HL-60 (cell line): ENCODE results near the gene ATP5F1A.
"Not testable (repeated sequence)": the region's sequence is repeated elsewhere in the genome, so short reads cannot be mapped to it uniquely, and the experiment has no call there.

ENCODE experiments used
- DNase-seq, 2 experiments: peaks; one replicate each; pipeline ENCODE4 v3.0.0-alpha.2; 2010 to 2020; ENCODE audit warnings: low read depth in 1 of 2, low spot score in 1 of 2
- H3K27ac ChIP-seq: fragments of 250-450 bp; sonication (Bioruptor Pico); replicated peaks from 2 replicates; pipeline ENCODE4 v1.5.1; 2020; ENCODE audit warnings: mild to moderate bottlenecking, moderate library complexity
- H3K27me3 ChIP-seq: fragments of 250-450 bp; sonication (Bioruptor Pico); 2 replicates; pipeline ENCODE4 v1.5.1; 2021; ENCODE audit warnings: mild to moderate bottlenecking, moderate library complexity; ENCODE audit not compliant: insufficient read depth, poor library complexity, severe bottlenecking
- H3K4me3 ChIP-seq: replicated peaks from 2 replicates; pipeline ENCODE4 v1.5.1; 2011; ENCODE audit warnings: mild to moderate bottlenecking, control low read depth, low read length; ENCODE audit not compliant: insufficient read depth
- GABPA ChIP-seq: IDR thresholded peaks from 2 replicates; pipeline ENCODE4 v1.6.1; 2012; ENCODE audit warnings: low read depth
- POLR2AphosphoS5 ChIP-seq: IDR thresholded peaks from 2 replicates; pipeline ENCODE4 v1.6.1; 2012; ENCODE audit warnings: low read depth
- SPI1 ChIP-seq: IDR thresholded peaks from 2 replicates; pipeline ENCODE4 v1.6.1; 2012; ENCODE audit warnings: low read depth, mild to moderate bottlenecking, borderline replicate concordance
- TF ChIP-seq, protein P1 (sequence below): IDR thresholded peaks from 2 replicates; pipeline ENCODE4 v1.6.1; 2012; ENCODE audit warnings: low read depth; ENCODE audit not compliant: insufficient replicate concordance
- TF ChIP-seq, protein P2 (sequence below): IDR thresholded peaks from one replicate; pipeline ENCODE4 v1.5.1; 2011; ENCODE audit warnings: low read length, control low read depth, inconsistent platforms; ENCODE audit not compliant: insufficient read depth

The ATP5F1A gene

DNA sequence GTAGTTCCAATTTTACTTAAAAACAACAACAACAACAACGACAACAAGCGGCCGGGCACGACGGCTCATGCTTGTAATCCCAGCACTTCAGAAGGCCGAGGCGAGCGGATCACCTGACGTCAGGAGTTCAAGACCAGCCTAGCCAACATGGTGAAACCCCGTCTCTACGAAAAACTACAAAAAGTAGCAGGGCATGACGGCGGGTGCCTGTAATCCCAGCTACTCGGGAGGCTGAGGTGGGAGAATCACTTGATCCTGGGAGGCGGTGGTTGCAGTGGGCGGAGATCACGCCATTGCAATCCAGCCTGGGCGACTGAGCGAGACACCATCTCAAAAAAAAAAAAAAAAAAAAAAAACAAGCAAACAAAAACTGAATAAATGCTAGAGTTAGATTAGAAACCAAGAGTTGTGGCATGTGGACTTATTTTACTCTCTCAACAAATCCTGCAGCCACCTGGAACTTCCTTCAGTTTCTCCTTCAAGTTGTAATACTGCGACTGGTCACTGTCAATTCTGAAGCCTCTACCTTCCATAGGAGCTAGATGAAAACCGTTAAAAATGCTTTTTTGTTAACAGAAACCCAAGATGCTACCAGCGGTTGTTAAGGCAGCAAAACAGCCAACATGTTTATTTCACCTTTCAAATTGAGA lies 1.3 kb downstream of the ATP5F1A start:
- Histone ChIP-seq H3K4me3 (peak overlapping the region; percentile 83), H3K27ac (peak overlapping the region; percentile 95)
- DNase-seq, result peak in 1 of 2 experiments; percentile 25

DNA sequence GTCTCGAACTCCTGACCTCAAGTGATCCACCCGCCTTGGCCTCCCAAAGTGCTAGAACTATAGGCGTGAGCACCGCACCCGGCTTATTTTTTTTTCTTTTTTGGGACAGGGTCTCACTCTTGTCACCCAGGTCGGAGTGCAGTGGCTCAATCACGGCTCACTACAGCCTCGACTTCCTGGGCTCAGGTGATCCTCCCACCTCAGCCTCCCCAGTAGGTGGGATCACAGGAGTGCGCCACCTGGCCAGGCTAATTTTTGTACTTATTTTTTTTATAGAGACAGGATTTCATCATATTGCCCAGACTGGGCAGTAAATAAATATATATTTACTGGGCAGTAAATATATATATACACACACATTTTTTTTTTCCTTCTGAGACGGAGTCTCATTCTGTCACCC lies 2.6 kb downstream of the ATP5F1A start:
- TF ChIP-seq, protein P1, sequence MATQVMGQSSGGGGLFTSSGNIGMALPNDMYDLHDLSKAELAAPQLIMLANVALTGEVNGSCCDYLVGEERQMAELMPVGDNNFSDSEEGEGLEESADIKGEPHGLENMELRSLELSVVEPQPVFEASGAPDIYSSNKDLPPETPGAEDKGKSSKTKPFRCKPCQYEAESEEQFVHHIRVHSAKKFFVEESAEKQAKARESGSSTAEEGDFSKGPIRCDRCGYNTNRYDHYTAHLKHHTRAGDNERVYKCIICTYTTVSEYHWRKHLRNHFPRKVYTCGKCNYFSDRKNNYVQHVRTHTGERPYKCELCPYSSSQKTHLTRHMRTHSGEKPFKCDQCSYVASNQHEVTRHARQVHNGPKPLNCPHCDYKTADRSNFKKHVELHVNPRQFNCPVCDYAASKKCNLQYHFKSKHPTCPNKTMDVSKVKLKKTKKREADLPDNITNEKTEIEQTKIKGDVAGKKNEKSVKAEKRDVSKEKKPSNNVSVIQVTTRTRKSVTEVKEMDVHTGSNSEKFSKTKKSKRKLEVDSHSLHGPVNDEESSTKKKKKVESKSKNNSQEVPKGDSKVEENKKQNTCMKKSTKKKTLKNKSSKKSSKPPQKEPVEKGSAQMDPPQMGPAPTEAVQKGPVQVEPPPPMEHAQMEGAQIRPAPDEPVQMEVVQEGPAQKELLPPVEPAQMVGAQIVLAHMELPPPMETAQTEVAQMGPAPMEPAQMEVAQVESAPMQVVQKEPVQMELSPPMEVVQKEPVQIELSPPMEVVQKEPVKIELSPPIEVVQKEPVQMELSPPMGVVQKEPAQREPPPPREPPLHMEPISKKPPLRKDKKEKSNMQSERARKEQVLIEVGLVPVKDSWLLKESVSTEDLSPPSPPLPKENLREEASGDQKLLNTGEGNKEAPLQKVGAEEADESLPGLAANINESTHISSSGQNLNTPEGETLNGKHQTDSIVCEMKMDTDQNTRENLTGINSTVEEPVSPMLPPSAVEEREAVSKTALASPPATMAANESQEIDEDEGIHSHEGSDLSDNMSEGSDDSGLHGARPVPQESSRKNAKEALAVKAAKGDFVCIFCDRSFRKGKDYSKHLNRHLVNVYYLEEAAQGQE, result no peak
- TF ChIP-seq POLR2AphosphoS5 (no peak), SPI1 (no peak), GABPA (no peak)
- TF ChIP-seq, protein P2, sequence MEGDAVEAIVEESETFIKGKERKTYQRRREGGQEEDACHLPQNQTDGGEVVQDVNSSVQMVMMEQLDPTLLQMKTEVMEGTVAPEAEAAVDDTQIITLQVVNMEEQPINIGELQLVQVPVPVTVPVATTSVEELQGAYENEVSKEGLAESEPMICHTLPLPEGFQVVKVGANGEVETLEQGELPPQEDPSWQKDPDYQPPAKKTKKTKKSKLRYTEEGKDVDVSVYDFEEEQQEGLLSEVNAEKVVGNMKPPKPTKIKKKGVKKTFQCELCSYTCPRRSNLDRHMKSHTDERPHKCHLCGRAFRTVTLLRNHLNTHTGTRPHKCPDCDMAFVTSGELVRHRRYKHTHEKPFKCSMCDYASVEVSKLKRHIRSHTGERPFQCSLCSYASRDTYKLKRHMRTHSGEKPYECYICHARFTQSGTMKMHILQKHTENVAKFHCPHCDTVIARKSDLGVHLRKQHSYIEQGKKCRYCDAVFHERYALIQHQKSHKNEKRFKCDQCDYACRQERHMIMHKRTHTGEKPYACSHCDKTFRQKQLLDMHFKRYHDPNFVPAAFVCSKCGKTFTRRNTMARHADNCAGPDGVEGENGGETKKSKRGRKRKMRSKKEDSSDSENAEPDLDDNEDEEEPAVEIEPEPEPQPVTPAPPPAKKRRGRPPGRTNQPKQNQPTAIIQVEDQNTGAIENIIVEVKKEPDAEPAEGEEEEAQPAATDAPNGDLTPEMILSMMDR, result no peak
- DNase-seq, result no peak
- no peaks in the 10 kb centered on the region for H3K27me3 ChIP-seq
- H3K4me3 ChIP-seq, result peak overlapping the region; percentile 83
- H3K27ac ChIP-seq, result peak overlapping the region; percentile 95

More for the DNA sequence above, 1.3 kb downstream of the ATP5F1A start:
- no peak for TF ChIP-seq GABPA
- TF ChIP-seq, protein P2, result no peak
- no peak for TF ChIP-seq SPI1
- TF ChIP-seq POLR2AphosphoS5, result no peak
- TF ChIP-seq, protein P1, result no peak
- H3K27me3 ChIP-seq, result no peaks in the 10 kb centered on the region

DNA sequence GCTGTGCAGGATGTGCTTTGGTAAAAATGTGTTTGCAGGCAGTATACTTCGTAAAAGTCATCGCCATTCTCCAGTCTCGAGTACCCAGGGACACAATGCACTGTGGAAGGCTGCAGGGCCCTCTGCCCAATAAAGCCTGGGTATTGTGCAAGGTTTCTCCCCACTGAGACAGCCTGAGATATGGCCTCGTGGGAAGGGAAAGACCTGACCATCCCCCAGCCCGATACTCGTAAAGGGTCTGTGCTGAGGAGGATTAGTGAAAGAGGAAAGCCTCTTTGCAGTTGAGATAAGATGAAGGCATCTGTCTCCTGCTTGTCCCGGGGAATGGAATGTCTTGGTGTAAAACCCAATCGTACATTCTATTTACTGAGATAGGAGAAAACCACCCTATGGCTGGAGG lies 9.6 kb downstream of the ATP5F1A start:
- not testable (repeated sequence) for DNase-seq, H3K27ac ChIP-seq, H3K4me3 ChIP-seq, H3K27me3 ChIP-seq

DNA sequence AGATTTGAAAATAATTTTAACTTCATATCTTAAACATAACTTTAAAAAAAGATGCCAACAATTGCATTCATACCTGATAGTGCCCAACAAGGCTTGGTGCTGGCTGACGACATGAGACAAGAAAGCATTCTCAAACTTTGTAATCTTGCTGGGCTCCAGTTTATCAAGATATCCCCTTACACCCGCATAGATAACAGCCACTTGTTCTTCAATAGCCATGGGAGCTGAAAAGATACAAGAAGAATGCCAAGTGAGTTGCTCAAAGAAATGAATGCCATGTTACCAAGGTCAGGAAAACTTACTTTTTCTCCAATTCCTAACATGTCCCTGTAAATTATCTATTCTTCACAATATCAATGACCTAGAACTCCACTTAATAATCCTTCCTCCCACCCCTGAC lies 13.7 kb downstream of the ATP5F1A start:
- Histone ChIP-seq H3K4me3 (no peak overlapping the region), H3K27me3 (no peaks in the 10 kb centered on the region), H3K27ac (no peak overlapping the region)
- DNase-seq, result no peak
- no peak for TF ChIP-seq POLR2AphosphoS5
- TF ChIP-seq SPI1, result no peak
- TF ChIP-seq, protein P1, result no peak
- TF ChIP-seq, protein P2, result no peak
- TF ChIP-seq GABPA, result no peak
